ENCODE measurements around the gene RAMACL. TPM values are rescaled to one million over a fixed set of nuclear protein-coding genes. Genes with fewer than 3 reads are reported as not detected.
"Not testable (repeated sequence)": the region's sequence is repeated elsewhere in the genome, so short reads cannot be mapped to it uniquely, and the experiment has no call there.

RAMACL gene
- total RNA-seq, 1 donor from 2014 or later: 1.2 TPM

DNA sequence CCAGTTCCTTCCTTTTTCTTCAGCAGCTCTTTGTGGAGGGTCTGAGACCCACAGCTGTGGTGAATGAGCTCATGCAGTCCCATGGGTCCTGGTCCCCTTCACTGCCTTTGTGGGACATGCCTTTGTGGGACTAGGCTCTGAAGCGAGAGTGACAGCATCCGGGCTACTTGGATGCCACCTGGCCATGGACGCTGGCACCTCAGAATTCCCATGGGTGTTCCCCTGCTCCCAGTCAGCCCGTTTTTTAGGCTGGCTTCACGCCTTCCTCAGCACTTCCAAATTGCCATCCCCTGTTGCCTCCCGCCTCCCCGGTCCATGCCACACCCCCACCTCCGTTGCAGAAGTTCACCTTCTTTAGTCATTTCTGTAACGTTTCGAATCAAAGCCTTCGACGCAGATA is 45.1 kb downstream of the RAMACL start:
- no peak overlapping the region for H3K27ac Mint-ChIP-seq (ENCODE audit: unreplicated experiment)
- no peaks in the 10 kb centered on the region for H3K9me3 ChIP-seq (ENCODE audit: insufficient read depth, low read depth, low read length)
- H3K4me2 ChIP-seq (ENCODE audit: low read length): peak overlapping the region; percentile 40

DNA sequence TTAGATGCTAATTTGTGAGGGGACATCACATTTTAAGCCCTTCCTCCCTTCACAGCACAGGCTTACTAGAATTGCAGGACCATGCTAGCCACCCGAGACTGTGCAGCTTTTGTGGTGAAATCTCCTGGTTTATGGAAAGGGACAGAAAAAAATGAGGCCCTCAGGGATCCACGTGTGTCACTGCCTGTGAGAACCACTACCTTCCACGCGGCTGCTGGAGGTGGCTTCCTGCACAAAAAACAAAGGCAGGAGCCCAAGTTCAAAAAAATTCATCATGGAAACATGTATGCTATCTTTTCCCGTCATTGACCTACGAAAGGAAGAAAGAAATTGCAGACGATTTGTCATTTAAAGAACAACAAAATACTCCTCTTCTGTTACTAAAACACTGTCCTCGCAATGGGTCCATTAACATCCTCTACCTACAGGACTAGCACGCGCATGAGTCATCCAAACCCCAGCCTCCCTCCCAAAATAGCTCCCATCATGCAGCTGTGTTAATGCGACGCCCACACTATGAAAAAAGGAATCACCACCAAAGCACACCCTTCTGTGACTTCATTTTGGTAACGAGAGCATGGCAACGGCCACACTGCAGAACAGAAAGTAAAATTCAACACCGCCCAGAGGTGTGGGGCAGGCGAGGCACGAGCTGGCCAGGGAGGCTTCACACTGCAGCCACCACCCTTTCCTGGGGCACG is 45.7 kb downstream of the RAMACL start:
- Mint-ChIP-seq H3K27me3 (ENCODE audit: low read depth, unreplicated experiment) (no peaks in the 10 kb centered on the region), H3K4me1 (ENCODE audit: low read depth, unreplicated experiment) (peaks cover 26% of the 10 kb centered on the region), H3K27ac (ENCODE audit: unreplicated experiment) (peak overlapping the region; percentile 7), H3K36me3 (ENCODE audit: low read depth, unreplicated experiment) (peaks cover 13% of the 10 kb centered on the region), H3K4me3 (ENCODE audit: unreplicated experiment) (no peak overlapping the region), H3K9me3 (ENCODE audit: unreplicated experiment) (no peaks in the 10 kb centered on the region)
- Histone ChIP-seq H3K9ac (ENCODE audit: low read length) (no peak overlapping the region), H3K4me1 (ENCODE audit: insufficient read depth, low read length) (peaks cover 4% of the 10 kb centered on the region), H3K27ac (ENCODE audit: low read depth, low read length) (no peak overlapping the region), H3K27me3 (ENCODE audit: insufficient read depth, low read length) (no peaks in the 10 kb centered on the region), H4K20me1 (ENCODE audit: insufficient read depth, low read length) (no peaks in the 10 kb centered on the region), H3K36me3 (ENCODE audit: insufficient read depth, low read length) (peaks cover 4% of the 10 kb centered on the region), H3K4me3 (ENCODE audit: insufficient read depth, low read depth, low read length) (no peak overlapping the region), H3K9me3 (ENCODE audit: insufficient read depth, low read depth, low read length) (no peaks in the 10 kb centered on the region), H3K4me2 (ENCODE audit: low read length) (peak overlapping the region; percentile 40), H2AFZ (ENCODE audit: low read depth, low read length) (no peak overlapping the region), H3K79me2 (ENCODE audit: insufficient read depth, low read length) (no peaks in the 10 kb centered on the region)
- FAIRE-seq: no peak
- TF ChIP-seq, protein P1, sequence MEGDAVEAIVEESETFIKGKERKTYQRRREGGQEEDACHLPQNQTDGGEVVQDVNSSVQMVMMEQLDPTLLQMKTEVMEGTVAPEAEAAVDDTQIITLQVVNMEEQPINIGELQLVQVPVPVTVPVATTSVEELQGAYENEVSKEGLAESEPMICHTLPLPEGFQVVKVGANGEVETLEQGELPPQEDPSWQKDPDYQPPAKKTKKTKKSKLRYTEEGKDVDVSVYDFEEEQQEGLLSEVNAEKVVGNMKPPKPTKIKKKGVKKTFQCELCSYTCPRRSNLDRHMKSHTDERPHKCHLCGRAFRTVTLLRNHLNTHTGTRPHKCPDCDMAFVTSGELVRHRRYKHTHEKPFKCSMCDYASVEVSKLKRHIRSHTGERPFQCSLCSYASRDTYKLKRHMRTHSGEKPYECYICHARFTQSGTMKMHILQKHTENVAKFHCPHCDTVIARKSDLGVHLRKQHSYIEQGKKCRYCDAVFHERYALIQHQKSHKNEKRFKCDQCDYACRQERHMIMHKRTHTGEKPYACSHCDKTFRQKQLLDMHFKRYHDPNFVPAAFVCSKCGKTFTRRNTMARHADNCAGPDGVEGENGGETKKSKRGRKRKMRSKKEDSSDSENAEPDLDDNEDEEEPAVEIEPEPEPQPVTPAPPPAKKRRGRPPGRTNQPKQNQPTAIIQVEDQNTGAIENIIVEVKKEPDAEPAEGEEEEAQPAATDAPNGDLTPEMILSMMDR (IDR thresholded peaks at IDR 0.05; ENCODE audit: insufficient read depth, low read depth, low read length): no peak
- no peak for TF ChIP-seq EZH2 (IDR thresholded peaks at IDR 0.05; ENCODE audit: insufficient read depth, low read length)
- DNase-seq (ENCODE audit: low read depth): peak; percentile 33

More for the DNA sequence above, 45.1 kb downstream of the RAMACL start:
- no peaks in the 10 kb centered on the region for H3K27me3 ChIP-seq (ENCODE audit: insufficient read depth, low read length)
- no peak for DNase-seq (ENCODE audit: low read depth)
- Mint-ChIP-seq H3K4me3 (ENCODE audit: unreplicated experiment) (no peak overlapping the region), H3K4me1 (ENCODE audit: low read depth, unreplicated experiment) (peaks cover 26% of the 10 kb centered on the region), H3K9me3 (ENCODE audit: unreplicated experiment) (no peaks in the 10 kb centered on the region), H3K27me3 (ENCODE audit: low read depth, unreplicated experiment) (no peaks in the 10 kb centered on the region), H3K36me3 (ENCODE audit: low read depth, unreplicated experiment) (peaks cover 14% of the 10 kb centered on the region)
- no peak overlapping the region for H3K9ac ChIP-seq (ENCODE audit: low read length)
- H4K20me1 ChIP-seq (ENCODE audit: insufficient read depth, low read length): no peaks in the 10 kb centered on the region
- H3K27ac ChIP-seq (ENCODE audit: low read depth, low read length): no peak overlapping the region
- TF ChIP-seq EZH2 (IDR thresholded peaks at IDR 0.05; ENCODE audit: insufficient read depth, low read length): no peak
- TF ChIP-seq, protein P1 (IDR thresholded peaks at IDR 0.05; ENCODE audit: insufficient read depth, low read depth, low read length): no peak
- H3K36me3 ChIP-seq (ENCODE audit: insufficient read depth, low read length): peaks cover 4% of the 10 kb centered on the region
- H3K4me3 ChIP-seq (ENCODE audit: insufficient read depth, low read depth, low read length): no peak overlapping the region
- no peak for FAIRE-seq
- no peak overlapping the region for H2AFZ ChIP-seq (ENCODE audit: low read depth, low read length)
- H3K4me1 ChIP-seq (ENCODE audit: insufficient read depth, low read length): peaks cover 4% of the 10 kb centered on the region
- H3K79me2 ChIP-seq (ENCODE audit: insufficient read depth, low read length): no peaks in the 10 kb centered on the region

DNA sequence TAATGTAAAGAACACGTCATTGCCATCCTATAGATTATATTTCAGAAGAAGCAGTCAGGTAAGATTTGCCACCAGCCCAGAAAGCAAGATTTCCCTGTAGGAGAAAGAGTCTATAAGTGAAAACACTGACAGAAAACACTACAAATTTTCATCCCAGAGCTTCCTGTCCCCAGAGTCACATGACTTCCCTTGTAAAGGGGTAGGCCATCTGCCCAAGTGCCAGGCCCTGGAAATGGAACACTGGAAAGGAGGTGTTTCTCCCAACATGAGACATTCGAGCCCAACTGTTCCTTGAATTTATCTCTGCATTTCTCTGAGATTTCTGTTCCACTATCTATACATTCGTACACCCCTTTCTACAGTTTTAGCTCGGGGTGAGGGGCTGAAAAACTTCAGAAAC is 46.9 kb downstream of the RAMACL start:
- Histone ChIP-seq H3K9me3 (ENCODE audit: insufficient read depth, low read depth, low read length) (no peaks in the 10 kb centered on the region), H3K27ac (ENCODE audit: low read depth, low read length) (no peak overlapping the region), H3K27me3 (ENCODE audit: insufficient read depth, low read length) (no peaks in the 10 kb centered on the region), H3K4me3 (ENCODE audit: insufficient read depth, low read depth, low read length) (no peak overlapping the region), H3K9ac (ENCODE audit: low read length) (no peak overlapping the region), H4K20me1 (ENCODE audit: insufficient read depth, low read length) (no peaks in the 10 kb centered on the region), H3K4me2 (ENCODE audit: low read length) (no peak overlapping the region), H2AFZ (ENCODE audit: low read depth, low read length) (no peak overlapping the region), H3K36me3 (ENCODE audit: insufficient read depth, low read length) (peaks cover 4% of the 10 kb centered on the region), H3K4me1 (ENCODE audit: insufficient read depth, low read length) (peaks cover 4% of the 10 kb centered on the region), H3K79me2 (ENCODE audit: insufficient read depth, low read length) (no peaks in the 10 kb centered on the region)
- Mint-ChIP-seq H3K4me1 (ENCODE audit: low read depth, unreplicated experiment) (peaks cover 26% of the 10 kb centered on the region), H3K27me3 (ENCODE audit: low read depth, unreplicated experiment) (no peaks in the 10 kb centered on the region), H3K9me3 (ENCODE audit: unreplicated experiment) (no peaks in the 10 kb centered on the region), H3K4me3 (ENCODE audit: unreplicated experiment) (no peak overlapping the region), H3K36me3 (ENCODE audit: low read depth, unreplicated experiment) (peaks cover 16% of the 10 kb centered on the region), H3K27ac (ENCODE audit: unreplicated experiment) (no peak overlapping the region)
- no peak for TF ChIP-seq EZH2 (IDR thresholded peaks at IDR 0.05; ENCODE audit: insufficient read depth, low read length)
- TF ChIP-seq, protein P1 (IDR thresholded peaks at IDR 0.05; ENCODE audit: insufficient read depth, low read depth, low read length): no peak
- no peak for DNase-seq (ENCODE audit: low read depth)
- no peak for FAIRE-seq

DNA sequence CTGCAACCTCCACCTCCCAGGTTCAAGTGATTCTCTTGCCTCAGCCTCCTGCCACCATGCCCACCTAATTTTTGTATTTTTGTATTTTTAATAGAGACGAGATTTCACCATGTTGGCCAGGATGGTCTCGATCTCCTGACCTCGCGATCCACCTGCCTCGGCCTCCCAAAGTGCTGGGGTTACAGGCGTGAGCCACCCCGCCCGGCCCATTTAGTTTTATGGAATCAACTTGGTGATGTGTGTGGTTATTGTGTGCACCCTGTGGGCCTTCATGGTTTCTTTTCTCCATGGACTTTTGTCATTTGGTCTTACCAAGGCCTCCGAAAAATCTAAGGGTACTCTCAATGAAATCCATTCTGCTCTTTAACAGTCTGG is 47.5 kb downstream of the RAMACL start:
- H3K36me3 Mint-ChIP-seq (ENCODE audit: low read depth, unreplicated experiment): peaks cover 17% of the 10 kb centered on the region
- FAIRE-seq: not testable (repeated sequence)

More for the DNA sequence above, 47.5 kb downstream of the RAMACL start:
- not testable (repeated sequence) for H3K4me3 Mint-ChIP-seq (ENCODE audit: unreplicated experiment); H3K36me3 ChIP-seq (ENCODE audit: insufficient read depth, low read length); H3K4me3 ChIP-seq (ENCODE audit: insufficient read depth, low read depth, low read length); H3K9ac ChIP-seq (ENCODE audit: low read length); H3K9me3 ChIP-seq (ENCODE audit: insufficient read depth, low read depth, low read length); H3K4me1 ChIP-seq (ENCODE audit: insufficient read depth, low read length); H3K4me2 ChIP-seq (ENCODE audit: low read length); H3K27me3 Mint-ChIP-seq (ENCODE audit: low read depth, unreplicated experiment); H4K20me1 ChIP-seq (ENCODE audit: insufficient read depth, low read length); H2AFZ ChIP-seq (ENCODE audit: low read depth, low read length); H3K9me3 Mint-ChIP-seq (ENCODE audit: unreplicated experiment); H3K27ac Mint-ChIP-seq (ENCODE audit: unreplicated experiment); H3K79me2 ChIP-seq (ENCODE audit: insufficient read depth, low read length); DNase-seq (ENCODE audit: low read depth); H3K27ac ChIP-seq (ENCODE audit: low read depth, low read length); H3K27me3 ChIP-seq (ENCODE audit: insufficient read depth, low read length)
- peaks cover 26% of the 10 kb centered on the region for H3K4me1 Mint-ChIP-seq (ENCODE audit: low read depth, unreplicated experiment)

Measured in astrocyte (in vitro differentiated cells and primary cell).